Posterior cingulate gyrus (tissue), 11 donors: ENCODE measurements around the gene LGSN.

Experiments used
- DNase-seq, 10 donors: peaks; one replicate each; pipeline versions ENCODE4 v3.0.0 to v3.0.0-alpha.2; 2020 to 2021; ENCODE audit warnings: mixed read lengths in 3 of 10
- intact Hi-C: fragments of 100-400 bp; cut with DNase I; formaldehyde crosslinking; loops from one replicate; pipeline ENCODE4 v1.15.1; 2023

Gene LGSN

DNA sequence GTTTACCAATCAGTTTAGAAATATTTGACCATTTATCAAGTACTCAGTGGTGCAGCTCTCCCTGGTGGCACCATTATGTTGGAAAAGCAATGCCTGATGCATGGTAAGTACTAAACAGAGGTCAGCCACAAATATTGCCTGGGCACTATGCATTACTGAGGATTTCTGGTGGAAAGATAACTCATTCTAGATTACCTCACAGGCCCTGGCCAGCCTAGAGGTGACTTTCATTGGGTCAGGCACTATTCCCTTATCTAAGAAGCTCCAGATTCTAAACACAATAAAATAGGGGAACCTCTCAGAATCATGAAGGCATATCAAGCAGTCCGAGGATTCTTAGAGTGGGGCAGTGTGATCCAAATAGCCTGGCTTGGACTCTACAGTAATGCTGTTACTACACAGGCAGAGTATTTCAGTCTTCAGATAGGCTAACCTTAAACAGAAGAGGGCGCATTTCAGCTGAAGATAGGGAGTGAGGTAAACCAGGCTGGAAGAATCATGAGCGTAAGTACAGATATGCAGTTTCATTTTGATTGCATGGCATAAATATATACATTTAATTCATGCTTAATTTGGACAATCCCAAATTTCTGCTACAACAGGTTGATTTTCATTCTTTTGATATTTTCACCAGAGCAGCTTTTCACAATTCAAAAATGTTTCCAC lies 12.1 kb downstream of the LGSN start:
- intact Hi-C loops: no loop called here
- DNase-seq: no peak

DNA sequence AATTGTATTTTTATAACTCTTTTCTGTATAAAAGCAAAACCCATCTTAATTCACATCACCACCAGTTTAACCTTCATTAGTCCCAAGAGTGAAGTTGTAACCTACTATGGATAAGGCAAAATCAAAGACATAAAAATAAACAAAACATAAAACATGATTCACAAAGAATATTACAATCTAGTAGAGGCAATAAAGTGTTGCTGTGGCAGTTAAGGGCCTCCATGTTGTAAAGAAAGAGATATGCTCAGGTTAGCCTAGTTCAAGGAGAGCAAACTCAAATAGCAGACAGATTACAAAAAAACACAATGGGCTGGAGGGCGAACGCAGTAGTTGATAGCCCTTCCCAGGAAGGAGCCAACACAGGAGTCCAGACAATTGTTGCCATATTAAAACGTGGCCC lies 13.4 kb downstream of the LGSN start:
- intact Hi-C loops: no loop called here
- DNase-seq: no peak

DNA sequence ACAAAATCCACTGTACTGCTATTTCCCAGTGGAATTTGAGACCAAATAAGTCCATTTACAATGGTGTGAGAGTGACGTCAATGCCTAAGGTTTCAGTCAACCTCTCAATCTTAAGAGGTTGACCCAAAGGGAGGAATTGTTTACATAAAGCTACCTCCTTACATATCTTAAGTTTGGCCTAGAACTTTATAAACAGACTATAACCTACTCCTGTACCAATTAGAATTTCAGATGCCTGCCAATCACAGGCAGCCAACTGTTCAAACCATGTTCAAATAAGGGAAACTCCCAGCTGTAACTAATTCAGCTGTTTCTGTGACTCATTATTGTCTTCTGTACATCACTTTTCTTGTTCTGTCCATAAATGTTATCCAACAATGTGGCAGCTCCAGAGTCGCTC lies 14.5 kb downstream of the LGSN start:
- intact Hi-C loops: no loop called here
- no peak for DNase-seq

DNA sequence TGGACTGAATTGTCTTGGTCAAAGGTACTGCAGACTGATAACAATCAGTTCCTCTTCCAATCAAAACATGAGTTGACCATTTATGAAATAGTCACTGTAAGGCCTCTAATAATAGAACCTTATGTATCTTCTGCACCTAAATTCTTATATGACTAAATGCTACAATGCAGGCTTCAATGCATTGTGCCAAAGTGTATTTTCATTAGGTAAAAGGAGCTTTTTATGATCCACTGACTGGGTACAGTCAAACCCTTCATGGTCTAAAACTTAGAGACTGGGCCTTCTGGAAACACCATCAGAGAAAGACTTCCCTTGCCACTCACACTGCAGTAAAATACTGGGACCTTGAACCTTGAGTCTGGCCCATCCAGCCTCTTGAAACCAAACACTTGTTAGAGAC lies 16.3 kb downstream of the LGSN start:
- no peak for DNase-seq
- intact Hi-C loops: no loop called here

DNA sequence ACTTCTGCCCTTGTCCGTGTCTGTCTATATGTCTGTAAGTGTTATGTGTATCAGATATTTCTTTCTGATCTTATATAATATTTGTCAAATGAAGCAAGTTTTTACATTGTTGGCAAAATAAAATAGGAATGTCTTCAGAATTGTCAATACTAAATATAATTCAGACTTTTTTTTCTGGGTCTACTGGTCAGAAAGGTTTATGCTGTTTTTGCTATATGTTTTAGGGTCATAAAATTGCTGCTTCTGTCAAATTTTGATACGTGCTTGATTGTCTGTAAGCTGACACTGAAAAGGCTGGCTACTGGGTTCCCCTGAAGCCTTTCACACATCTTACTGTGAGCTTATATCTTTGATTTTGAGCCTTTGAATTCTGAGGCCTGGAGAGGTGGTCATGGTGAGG lies 20.1 kb downstream of the LGSN start:
- intact Hi-C loops: no loop called here
- no peak for DNase-seq

DNA sequence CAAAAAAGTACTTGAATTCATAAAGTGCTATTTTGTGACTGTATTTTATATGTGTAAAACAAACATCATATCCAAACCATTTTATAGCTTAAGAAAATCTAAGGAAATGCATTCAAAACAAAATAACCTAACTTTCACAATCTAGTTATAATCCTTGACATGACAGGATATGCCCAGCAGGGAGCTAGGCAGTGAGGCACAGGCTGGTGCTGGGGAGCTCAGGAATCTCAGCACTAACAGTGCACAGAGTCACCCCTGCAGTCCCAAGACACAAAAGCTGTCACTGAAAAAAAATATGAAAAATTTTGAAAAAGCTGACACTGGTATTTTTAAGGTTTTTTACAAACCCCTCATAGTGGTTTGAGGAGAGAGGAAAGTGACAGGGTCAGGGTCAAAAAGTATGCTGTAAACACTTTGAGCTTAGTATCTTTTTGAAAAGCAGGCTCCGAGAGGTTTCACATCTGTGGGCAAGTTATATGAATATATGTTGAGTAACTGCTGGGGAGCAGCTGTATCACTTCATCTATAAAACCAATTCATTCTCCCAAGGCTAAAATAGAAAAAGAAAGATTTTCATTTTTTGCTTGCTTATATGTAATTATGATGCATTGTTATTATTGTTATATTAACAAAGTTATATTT lies 24.1 kb downstream of the LGSN start:
- intact Hi-C loops: no loop called here
- no peak for DNase-seq

DNA sequence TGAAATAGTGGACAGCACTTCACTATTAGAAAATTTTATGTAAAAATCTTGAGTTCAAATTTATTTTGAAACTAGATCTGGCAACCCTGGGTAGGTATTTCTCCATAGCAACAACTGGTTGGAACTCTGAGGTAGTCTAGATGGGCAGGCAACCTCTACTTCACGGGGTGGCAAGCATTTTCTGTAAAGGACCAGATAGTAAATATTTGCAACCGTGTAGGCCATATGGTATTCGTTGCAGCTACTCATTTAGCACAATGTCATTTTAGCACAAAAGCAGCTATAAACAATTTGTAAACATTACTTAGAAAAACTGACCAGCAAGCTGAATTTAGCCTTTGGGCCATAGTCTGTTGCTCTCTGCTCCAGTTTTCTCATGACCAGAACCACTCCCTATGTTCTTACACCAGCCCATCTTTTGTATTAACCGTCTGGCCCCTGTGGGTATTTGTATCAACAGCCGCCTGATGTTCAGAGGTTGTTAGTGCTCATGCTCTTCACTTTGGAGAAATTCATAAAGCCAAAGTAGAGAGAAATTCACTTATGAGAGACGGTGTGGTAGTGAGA lies 29.2 kb downstream of the LGSN start:
- no peak for DNase-seq
- intact Hi-C loops: no loop called here

DNA sequence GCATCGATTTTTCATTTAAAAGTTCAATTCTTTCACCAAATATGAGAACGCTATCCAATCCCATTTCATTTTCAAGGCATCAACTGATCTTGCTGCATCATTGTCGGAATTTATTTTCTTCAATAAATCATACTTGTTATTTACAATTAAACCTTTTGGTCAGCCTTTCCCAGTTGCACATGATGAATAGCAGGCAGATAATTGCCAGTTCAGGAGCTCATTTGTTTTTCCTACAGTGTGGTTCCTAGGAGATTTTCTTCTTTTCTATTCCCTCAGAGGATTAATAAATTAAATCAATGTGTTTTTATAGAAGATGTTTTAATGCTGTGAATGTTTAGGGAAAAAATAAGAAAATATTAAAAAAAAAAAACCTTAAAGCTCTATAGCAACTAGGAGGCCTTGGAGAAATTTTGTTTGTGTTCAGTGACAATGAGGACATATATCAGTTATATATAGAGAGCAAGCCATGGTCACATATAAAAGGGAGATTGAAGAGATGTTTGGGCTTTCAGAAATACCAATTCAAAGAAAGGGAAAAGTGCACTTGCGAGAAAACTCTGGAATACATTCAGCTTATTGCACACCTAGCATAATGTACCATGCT lies 30.4 kb downstream of the LGSN start:
- intact Hi-C loops: no loop called here
- no peak for DNase-seq

DNA sequence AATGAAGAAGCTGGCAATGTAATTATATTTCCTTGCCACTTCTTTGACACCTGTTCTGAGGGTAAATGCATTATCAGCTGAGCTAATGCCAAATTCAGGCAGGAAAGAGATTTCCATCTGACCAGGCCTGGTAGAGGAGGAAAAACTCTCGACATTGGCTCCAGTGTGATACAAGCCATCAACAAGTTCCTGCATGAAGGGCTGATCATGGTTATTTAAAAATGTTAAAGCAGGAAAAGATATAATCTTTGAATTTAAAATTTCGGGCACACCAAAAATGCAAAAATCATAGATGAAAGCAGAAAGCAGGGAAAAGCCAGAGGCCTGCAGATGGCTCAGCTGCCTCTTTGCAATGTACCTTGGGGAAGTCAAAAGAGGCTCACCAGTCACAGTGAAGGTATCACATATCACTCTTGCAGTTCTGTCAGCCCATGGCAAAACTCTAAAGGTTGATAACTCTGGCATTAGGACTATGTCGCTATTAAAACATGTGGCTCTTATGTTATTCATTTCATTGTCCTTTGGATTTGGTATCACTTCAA lies 39.1 kb downstream of the LGSN start:
- no peak for DNase-seq
- intact Hi-C loops: no loop called here

DNA sequence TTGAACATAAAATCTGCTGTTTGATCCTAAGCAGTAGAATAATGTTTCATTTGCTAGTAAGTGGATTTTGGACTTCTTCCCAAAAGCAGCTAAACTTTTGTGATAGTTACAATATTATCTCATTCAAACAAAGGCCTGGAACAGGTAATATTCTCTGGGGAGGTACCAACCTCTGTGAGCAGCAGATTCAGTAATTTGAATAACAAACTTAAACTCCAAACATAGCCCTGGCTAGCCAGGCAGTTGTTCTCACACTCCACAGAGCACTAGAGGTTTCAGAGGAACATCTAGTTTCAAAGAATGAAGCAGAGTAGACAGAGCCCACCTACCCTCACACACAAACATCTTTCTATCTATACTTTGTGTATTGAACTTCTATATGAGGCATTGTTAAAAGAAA lies 40.9 kb downstream of the LGSN start:
- DNase-seq: no peak
- intact Hi-C loops: loop anchor here (10.0 kb wide), 3 partner anchors 534 to 1474 kb away; partner anchors contain the start of gene KHDRBS2

DNA sequence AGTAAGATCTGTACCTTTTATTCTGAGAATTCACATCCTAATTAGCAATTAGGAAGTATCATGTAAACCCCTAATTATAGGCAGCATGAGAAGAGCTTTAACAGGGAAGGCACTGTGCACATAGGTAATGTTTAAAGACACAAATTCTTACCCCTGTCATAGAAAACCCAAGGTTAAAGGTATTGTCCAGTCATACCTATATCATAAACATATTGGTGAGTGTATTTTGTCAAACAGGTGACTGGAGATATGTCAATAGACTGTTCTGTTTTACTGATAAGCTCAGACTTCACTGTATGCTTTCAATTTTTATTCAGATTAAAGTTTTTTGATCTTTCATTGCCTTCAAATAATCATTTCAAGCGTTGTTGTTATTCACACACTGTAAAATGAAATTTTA lies 43.8 kb downstream of the LGSN start:
- intact Hi-C loops: loop anchor here (10.0 kb wide), 3 partner anchors 531 to 1471 kb away; partner anchors contain the start of gene KHDRBS2
- DNase-seq: no peak

DNA sequence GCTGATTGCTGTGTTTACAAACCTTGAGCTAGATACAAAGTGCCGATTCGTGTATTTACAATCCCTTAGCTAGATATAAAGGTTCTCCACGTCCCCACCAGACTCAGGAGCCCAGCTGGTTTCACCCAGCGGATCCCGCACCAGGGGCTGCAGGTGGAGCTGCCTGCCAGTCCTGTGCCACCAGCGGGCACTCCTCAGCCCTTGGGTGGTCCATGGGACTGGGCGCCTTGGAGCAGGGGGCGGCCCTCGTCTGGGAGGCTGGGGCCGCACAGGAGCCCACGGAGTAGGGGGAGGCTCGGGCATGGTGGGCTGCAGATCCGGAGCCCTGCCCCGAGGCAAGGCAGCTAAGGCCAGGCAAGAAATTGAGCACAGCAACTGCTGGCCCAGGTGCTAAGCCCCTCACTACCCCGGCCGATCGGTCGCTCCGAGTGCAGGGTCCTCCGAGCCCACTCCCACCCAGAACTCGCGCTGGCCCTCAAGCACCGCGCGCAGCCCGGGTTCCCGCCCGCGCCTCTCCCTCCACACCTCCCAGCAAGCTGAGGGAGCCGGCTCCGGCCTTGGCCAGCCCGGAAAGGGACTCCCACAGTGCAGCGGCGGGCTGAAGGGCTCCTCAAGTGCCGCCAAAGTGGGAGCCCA lies 44.9 kb downstream of the LGSN start:
- peak in 2 of 10 donors; percentile 79 for DNase-seq
- intact Hi-C loops: loop anchor here (10.0 kb wide), 3 partner anchors 530 to 1470 kb away; partner anchors contain the start of gene KHDRBS2

DNA sequence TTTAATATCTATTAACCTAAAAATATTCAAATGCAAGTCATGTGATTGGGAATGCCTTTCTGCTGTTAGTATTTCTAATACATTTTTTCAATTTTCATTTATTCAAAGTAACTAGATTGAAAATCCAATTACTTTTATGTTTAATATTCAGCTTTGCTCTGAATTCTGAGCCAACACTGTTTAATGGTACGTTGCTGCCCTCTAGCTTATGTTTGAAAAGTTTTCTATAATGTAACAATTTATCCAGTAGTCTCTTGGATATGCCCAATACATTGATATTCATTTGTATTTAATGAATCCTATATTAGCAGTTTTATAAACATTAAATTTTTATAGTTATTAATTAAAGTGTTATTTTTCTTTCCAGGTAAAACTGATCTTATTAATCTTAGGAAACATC lies 47.4 kb downstream of the LGSN start:
- no peak for DNase-seq

DNA sequence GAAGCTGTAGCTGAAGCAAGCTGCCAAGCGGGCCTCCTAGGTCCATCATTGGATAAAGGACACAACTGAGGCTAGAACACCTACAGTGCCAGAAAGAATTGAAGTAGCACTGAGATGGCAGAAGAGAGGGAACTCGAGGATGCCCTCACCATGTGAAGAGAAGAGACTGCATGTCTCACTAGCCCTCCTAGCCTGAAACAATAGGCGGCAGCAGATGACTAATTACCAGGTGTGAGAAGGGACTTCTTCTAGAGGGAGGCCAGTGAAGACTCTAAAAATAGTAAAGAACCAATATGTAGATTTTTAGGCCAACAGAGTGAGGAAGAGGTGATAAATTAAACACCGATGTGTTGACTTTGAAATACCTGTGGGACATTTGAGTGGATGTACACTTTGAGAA lies 50.3 kb downstream of the LGSN start:
- DNase-seq: no peak

More for the DNA sequence above, 47.4 kb downstream of the LGSN start:
- intact Hi-C loops: loop anchor here (10.0 kb wide), 3 partner anchors 528 to 1468 kb away; partner anchors contain the start of gene KHDRBS2

DNA sequence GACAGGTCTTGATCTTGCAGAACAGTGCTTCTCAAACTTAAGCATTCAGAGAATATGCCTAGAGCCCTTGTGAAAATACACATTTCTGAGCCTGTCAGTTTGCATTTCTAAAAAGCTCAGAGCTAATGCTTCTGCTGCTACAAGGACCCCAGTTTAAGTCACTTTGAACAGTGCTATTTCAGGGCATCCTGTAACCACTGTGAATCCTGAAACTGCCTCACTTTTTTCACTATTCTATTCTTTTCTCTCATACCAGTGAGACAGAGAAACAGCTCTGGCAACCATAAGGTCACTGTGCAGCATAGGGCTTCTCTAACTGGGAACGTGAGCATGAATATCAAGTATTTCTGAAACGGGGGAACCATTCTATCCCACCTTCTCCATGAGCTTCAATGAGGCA lies 51.2 kb downstream of the LGSN start:
- intact Hi-C loops: no loop called here
- no peak for DNase-seq

More for the DNA sequence above, 50.3 kb downstream of the LGSN start:
- intact Hi-C loops: no loop called here

DNA sequence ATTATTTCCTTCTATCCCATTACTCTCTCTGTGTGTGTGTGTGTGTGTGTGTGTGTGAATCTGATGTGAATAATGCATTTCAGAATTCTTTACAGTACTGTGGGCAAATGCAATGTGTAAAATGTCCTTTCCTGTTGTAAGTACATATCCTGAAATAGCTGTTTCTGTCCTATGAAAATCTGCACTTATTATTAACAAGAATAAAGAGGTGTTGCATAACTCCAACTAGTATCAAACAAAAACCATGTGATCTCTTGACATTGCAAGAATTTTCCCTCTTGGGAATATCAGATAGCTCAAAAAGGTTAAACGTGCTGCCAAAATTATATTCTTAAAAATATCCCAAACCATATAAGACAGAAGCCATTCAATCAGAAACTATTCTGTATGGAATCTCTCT lies 52.0 kb downstream of the LGSN start:
- intact Hi-C loops: no loop called here
- DNase-seq: no peak

DNA sequence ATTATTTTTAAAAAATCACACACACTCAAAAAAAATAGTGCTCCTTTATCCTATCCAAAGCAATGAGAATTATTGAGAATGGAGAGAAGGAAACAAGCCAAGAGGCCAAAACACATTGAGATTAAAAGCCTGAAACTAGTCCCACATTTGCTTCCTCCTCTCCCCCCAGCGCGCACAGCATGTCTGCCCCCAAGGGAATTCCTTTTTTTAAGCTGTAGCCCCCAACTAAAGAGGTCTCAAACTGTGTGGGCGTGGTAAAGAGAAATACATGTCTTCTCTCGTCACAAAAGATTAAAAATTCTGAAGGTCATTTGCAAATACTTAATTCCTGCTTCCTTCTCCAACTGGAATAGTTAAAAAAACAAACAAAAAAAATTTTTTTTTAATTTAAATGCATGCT lies 52.7 kb downstream of the LGSN start:
- intact Hi-C loops: no loop called here
- no peak for DNase-seq

DNA sequence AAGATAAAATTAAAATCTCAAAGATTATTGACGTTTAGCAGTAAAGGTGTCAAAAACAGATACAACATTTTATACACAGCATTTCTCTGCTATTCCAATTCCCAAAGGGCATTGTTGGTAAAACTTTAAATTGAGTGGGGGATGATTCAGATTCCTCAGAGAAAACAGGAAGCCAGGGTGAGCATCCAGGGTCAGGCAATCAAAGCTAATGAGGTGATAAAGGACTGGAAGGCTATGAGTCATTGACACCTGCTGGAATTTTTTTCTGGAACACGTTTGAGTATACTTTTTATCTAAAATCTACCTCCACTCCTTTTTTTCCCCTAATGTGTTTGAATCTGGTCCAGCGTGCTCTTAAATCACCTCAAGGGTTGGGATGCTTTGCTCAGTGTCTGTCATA lies 56.3 kb downstream of the LGSN start:
- DNase-seq: no peak
- intact Hi-C loops: no loop called here

DNA sequence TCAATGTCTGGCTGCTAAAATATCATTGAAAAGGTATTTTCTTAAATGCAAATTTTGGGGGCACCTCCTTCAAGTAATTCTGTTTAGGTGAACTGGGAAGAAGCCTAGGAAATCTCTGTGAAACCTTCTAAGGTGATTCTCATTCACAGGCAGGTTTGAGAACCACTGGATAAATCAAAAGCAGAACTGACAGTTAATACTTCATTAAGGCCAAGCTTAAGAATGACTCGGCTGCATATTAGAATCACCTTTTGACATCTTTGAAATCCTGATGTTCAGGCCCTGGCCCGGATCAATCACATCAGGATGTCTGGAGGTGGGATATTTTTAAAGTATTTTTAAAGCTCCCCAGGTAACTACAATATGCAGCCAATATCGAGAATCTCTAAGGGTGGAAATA lies 58.0 kb downstream of the LGSN start:
- intact Hi-C loops: no loop called here

DNA sequence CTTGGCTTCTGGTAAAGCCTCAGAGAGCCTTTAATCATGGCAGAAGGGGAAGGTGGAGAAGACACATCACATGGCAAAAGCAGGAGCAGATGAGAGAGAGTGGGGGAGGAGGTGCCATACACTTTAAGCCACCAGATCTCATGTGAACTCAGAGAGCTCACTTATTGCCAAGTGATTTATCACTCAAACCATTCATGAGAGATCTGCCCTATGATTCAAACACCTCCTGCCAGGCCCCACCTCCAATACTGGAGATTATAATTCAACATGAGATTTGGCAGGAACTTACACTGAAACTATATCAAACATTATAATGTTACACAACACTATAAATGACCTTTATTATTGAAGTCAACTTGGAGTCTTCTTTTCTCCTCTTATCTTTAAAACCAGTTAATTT lies 60.6 kb downstream of the LGSN start:
- DNase-seq: no peak
- intact Hi-C loops: no loop called here

More for the DNA sequence above, 58.0 kb downstream of the LGSN start:
- no peak for DNase-seq
